Renal cortex interstitium (tissue), 15 donors: Measurements from ENCODE around the gene SPESP1. TPM values are rescaled to one million over a fixed set of nuclear protein-coding genes. Genes with fewer than 3 reads are reported as not detected.

Experiments
- DNase-seq, 11 donors: peaks; one replicate each; pipeline ENCODE4 v3.0.0-alpha.2; 2013; ENCODE audit warnings: low read depth in 9 of 11, low spot score in 4 of 11; ENCODE audit errors: extremely low read depth in 1 of 11
- long read RNA-seq, 16 experiments: transcript quantifications; one replicate each; lab custom pipeline, GENCODE V29; 2026
- polyA plus RNA-seq, 3 donors: library from polyadenylated mRNA; unstranded; fragments of 120-200 nt; gene quantifications; one replicate each; pipeline ENCODE4 v1.2.1, GENCODE V29; 2013; ENCODE audit not compliant: insufficient read length in 3 of 3

Gene SPESP1
- polyA plus RNA-seq: 1 to 10 TPM; 3.4 to 5.3 (median 4.5) TPM
- long read RNA-seq, donor 1, partial matches to known transcripts: 0 of 1 reads
- long read RNA-seq, donor 1, other reads (novel, unspliced or antisense): 0 of 1 reads
- long read RNA-seq, donor 2, partial matches to known transcripts: 0 of 2 reads
- long read RNA-seq, donor 2, other reads (novel, unspliced or antisense): 0 of 2 reads
- long read RNA-seq, donor 3, partial matches to known transcripts: 0 of 3 reads
- long read RNA-seq, donor 3, other reads (novel, unspliced or antisense): 0 of 3 reads
- long read RNA-seq, donor 4, partial matches to known transcripts: 0 of 2 reads
- long read RNA-seq, donor 4, other reads (novel, unspliced or antisense): 0 of 2 reads
- long read RNA-seq, donor 5: 0 reads
- long read RNA-seq, donor 6, transcript SPESP1-201 (2 exons, 1,431 nt): major isoform, 6 of 7 reads
- long read RNA-seq, donor 6, partial matches to known transcripts: 0 of 7 reads
- long read RNA-seq, donor 6, other reads (novel, unspliced or antisense): 0 of 7 reads
- long read RNA-seq, donor 7, partial matches to known transcripts: 0 of 4 reads
- long read RNA-seq, donor 7, other reads (novel, unspliced or antisense): 0 of 4 reads
- long read RNA-seq, donor 8: 0 reads
- long read RNA-seq, donor 9, partial matches to known transcripts: 0 of 3 reads
- long read RNA-seq, donor 9, other reads (novel, unspliced or antisense): 0 of 3 reads
- long read RNA-seq, donor 10, transcript SPESP1-201 (2 exons, 1,431 nt): major isoform, 8 of 239 reads
- long read RNA-seq, donor 10, partial matches to known transcripts: 113 of 239 reads
- long read RNA-seq, donor 10, other reads (novel, unspliced or antisense): 118 of 239 reads
- long read RNA-seq, donor 11, partial matches to known transcripts: 100 of 177 reads
- long read RNA-seq, donor 11, other reads (novel, unspliced or antisense): 76 of 177 reads
- long read RNA-seq, donor 12, partial matches to known transcripts: 0 of 3 reads
- long read RNA-seq, donor 12, other reads (novel, unspliced or antisense): 0 of 3 reads
- long read RNA-seq, donor 13: 0 reads
- long read RNA-seq, donor 14, partial matches to known transcripts: 0 of 1 reads
- long read RNA-seq, donor 14, other reads (novel, unspliced or antisense): 0 of 1 reads
- long read RNA-seq, donor 15, partial matches to known transcripts: 61 of 97 reads
- long read RNA-seq, donor 15, other reads (novel, unspliced or antisense): 34 of 97 reads
- long read RNA-seq, donor 16, transcript SPESP1-201 (2 exons, 1,431 nt): major isoform, 10 of 10 reads
- long read RNA-seq, donor 16, partial matches to known transcripts: 0 of 10 reads
- long read RNA-seq, donor 16, other reads (novel, unspliced or antisense): 0 of 10 reads

- DNase-seq: peak in 8 of 11 donors; percentile 8 to 48 (median 30)
Observed at GRCh38 chr15:68930268-68931022, at the start of gene SPESP1. SPESP1 (plus strand) TSS chr15:68930525; CDS start chr15:68930654, 129 bp downstream.

GRCh38 chr15:68885070-68885469 is 45.3 kb upstream of the SPESP1 start:
- no peak for DNase-seq

GRCh38 chr15:68887120-68887519 is 43.2 kb upstream of the SPESP1 start:
- DNase-seq: no peak

GRCh38 chr15:68887819-68888218 is 42.5 kb upstream of the SPESP1 start:
- DNase-seq: no peak

- DNase-seq: no peak
Observed at GRCh38 chr15:68888419-68888818, 41.9 kb upstream of the SPESP1 start.

GRCh38 chr15:68894208-68894607 is 36.1 kb upstream of the SPESP1 start:
- no peak for DNase-seq

GRCh38 chr15:68896178-68896577 is 34.1 kb upstream of the SPESP1 start:
- no peak for DNase-seq

GRCh38 chr15:68897016-68897415 is 33.3 kb upstream of the SPESP1 start:
- no peak for DNase-seq

- DNase-seq: no peak
Observed at GRCh38 chr15:68900027-68900426, 30.3 kb upstream of the SPESP1 start.

- DNase-seq: no peak
Observed at GRCh38 chr15:68907396-68907923, 22.9 kb upstream of the SPESP1 start.

- no peak for DNase-seq
Observed at GRCh38 chr15:68909601-68910100, 20.7 kb upstream of the SPESP1 start.

GRCh38 chr15:68910341-68910740 is 20.0 kb upstream of the SPESP1 start:
- DNase-seq: no peak

GRCh38 chr15:68910816-68911215 is 19.5 kb upstream of the SPESP1 start:
- DNase-seq: no peak

GRCh38 chr15:68921926-68922325 is 8.4 kb upstream of the SPESP1 start:
- no peak for DNase-seq

- DNase-seq: peak; percentile 29 to 70 (median 55)
Observed at GRCh38 chr15:68924866-68925560, 5.3 kb upstream of the SPESP1 start.

GRCh38 chr15:68933001-68933400 is 2.7 kb downstream of the SPESP1 start:
- no peak for DNase-seq

- peak in 4 of 11 donors; percentile 4 to 19 (median 16) for DNase-seq
Observed at GRCh38 chr15:68934341-68934740, 4.0 kb downstream of the SPESP1 start.
